RWPE2 (cell line): ENCODE measurements around the gene SPOCD1.

ENCODE experiments used
- ATAC-seq: fragments of 200-7000 bp; cut with Tn5 transposase; 3 replicates; pipeline ENCODE4 v1.9.1; 2021; ENCODE audit warnings: low read depth
- DNase-seq: peaks from one replicate; pipeline ENCODE4 v3.0.0-alpha.2; 2020; ENCODE audit warnings: low spot score
- H3K27ac ChIP-seq: fragments of 450-650 bp; 2 replicates; pipeline ENCODE4 v1.5.1; 2017; ENCODE audit warnings: mild to moderate bottlenecking; ENCODE audit not compliant: poor library complexity, severe bottlenecking
- H3K27me3 ChIP-seq: fragments of 250-450 bp; sonication (Bioruptor Pico); 2 replicates; pipeline ENCODE4 v1.5.1; 2021; ENCODE audit warnings: mild to moderate bottlenecking, moderate library complexity; ENCODE audit not compliant: insufficient read depth, poor library complexity, severe bottlenecking
- H3K36me3 ChIP-seq: fragments of 250-450 bp; sonication (Bioruptor Pico); 2 replicates; pipeline ENCODE4 v1.5.1; 2020; ENCODE audit warnings: low read depth, mild to moderate bottlenecking, moderate library complexity
- H3K4me1 ChIP-seq: fragments of 250-450 bp; sonication (Bioruptor Pico); 2 replicates; pipeline ENCODE4 v1.5.1; 2021; ENCODE audit warnings: mild to moderate bottlenecking, moderate library complexity; ENCODE audit not compliant: insufficient read depth, poor library complexity, severe bottlenecking
- H3K4me3 ChIP-seq: fragments of 250-450 bp; sonication (Bioruptor Pico); 2 replicates; pipeline ENCODE4 v1.5.1; 2021; ENCODE audit warnings: mild to moderate bottlenecking, moderate library complexity; ENCODE audit not compliant: severe bottlenecking
- H3K9me3 ChIP-seq: fragments of 250-450 bp; sonication (Bioruptor Pico); 2 replicates; pipeline ENCODE4 v1.5.1; 2021; ENCODE audit warnings: mild to moderate bottlenecking, moderate library complexity; ENCODE audit not compliant: severe bottlenecking
- TF ChIP-seq, protein P1 (sequence below): fragments of 450-650 bp; IDR thresholded peaks from one replicate; pipeline ENCODE4 v1.5.1; 2017; ENCODE audit warnings: mild to moderate bottlenecking, moderate library complexity; ENCODE audit not compliant: poor library complexity, severe bottlenecking

Gene SPOCD1

DNA sequence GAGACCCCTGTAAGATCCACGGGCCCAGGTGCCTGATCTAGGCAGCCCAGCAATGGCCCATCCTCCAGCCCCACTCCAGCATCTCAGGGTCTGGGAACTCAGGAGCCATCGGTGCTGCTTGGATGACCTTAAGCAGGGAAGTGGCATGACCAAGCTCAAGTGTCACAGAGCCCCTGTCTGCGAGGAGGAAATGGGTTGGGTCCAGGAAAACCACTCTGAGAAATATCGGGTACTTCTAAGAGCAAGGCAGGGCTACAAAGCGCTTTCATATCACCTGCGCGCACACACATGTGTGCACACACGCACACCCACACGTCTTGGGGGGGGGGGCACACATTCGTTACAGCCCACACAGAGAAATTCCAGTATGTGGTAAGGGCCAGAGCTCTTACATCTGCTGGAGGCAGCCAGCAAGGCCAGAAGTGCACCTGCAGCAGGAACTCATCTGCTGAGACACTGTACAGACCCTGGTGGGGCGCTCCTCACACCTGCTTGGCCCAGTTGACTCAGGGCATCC is 32.6 kb upstream of the SPOCD1 start:
- H3K4me3 ChIP-seq, result no peak overlapping the region
- no peaks in the 10 kb centered on the region for H3K36me3 ChIP-seq
- H3K9me3 ChIP-seq, result no peaks in the 10 kb centered on the region
- no peak overlapping the region for H3K27ac ChIP-seq
- TF ChIP-seq, protein P1, sequence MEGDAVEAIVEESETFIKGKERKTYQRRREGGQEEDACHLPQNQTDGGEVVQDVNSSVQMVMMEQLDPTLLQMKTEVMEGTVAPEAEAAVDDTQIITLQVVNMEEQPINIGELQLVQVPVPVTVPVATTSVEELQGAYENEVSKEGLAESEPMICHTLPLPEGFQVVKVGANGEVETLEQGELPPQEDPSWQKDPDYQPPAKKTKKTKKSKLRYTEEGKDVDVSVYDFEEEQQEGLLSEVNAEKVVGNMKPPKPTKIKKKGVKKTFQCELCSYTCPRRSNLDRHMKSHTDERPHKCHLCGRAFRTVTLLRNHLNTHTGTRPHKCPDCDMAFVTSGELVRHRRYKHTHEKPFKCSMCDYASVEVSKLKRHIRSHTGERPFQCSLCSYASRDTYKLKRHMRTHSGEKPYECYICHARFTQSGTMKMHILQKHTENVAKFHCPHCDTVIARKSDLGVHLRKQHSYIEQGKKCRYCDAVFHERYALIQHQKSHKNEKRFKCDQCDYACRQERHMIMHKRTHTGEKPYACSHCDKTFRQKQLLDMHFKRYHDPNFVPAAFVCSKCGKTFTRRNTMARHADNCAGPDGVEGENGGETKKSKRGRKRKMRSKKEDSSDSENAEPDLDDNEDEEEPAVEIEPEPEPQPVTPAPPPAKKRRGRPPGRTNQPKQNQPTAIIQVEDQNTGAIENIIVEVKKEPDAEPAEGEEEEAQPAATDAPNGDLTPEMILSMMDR, result no peak
- H3K4me1 ChIP-seq, result peaks cover 4% of the 10 kb centered on the region
- DNase-seq (no peak), ATAC-seq (no peak)
- H3K27me3 ChIP-seq, result no peaks in the 10 kb centered on the region

DNA sequence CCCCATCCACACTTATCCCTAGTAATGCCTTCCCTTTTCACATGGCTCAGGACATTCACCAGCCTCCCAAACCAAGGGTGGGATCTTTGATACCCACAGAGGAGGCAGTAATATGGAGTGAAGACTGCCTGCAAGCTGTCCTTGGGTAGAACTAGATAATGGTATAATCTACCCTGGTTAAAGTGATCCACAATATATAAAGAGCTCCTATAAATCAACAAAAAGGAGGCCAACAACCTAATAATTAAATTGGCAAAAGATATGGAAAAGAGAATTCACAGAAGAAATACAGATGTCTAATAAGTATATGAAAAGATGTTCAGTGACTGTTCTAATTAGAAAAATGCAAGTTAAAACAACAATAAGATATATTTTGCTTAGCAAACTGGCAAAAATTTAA is 30.7 kb upstream of the SPOCD1 start:
- no peak for ATAC-seq

DNA sequence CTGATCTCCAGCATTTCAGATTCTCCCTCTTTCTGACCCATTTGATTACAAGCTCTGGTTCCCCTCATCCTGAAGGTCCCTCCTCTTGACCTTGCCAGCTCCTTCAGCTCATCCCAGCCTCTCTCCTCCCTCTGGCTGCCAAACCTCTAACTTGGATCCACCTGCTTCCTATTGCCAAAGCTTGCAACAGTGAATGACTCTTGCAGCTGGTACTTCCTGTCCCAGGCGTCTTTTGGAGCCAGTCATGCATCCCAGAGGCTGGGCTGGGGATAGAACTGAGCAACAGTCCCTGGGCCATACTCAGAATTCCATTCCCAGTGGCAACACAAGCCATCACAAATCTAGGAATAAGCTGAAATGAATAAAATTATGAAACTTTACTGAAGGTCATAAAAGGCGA is 27.7 kb upstream of the SPOCD1 start:
- Histone ChIP-seq H3K27me3 (no peaks in the 10 kb centered on the region), H3K36me3 (no peaks in the 10 kb centered on the region), H3K9me3 (no peaks in the 10 kb centered on the region), H3K27ac (no peak overlapping the region), H3K4me3 (no peak overlapping the region), H3K4me1 (peaks cover 8% of the 10 kb centered on the region)
- no peak for DNase-seq
- TF ChIP-seq, protein P1, result no peak
- peak; percentile 94 for ATAC-seq

More for the DNA sequence above, 30.7 kb upstream of the SPOCD1 start:
- H3K4me3 ChIP-seq, result no peak overlapping the region
- no peak for DNase-seq
- H3K27me3 ChIP-seq, result no peaks in the 10 kb centered on the region
- TF ChIP-seq, protein P1, result no peak
- no peaks in the 10 kb centered on the region for H3K36me3 ChIP-seq
- no peak overlapping the region for H3K27ac ChIP-seq
- H3K4me1 ChIP-seq, result peaks cover 8% of the 10 kb centered on the region
- no peaks in the 10 kb centered on the region for H3K9me3 ChIP-seq

DNA sequence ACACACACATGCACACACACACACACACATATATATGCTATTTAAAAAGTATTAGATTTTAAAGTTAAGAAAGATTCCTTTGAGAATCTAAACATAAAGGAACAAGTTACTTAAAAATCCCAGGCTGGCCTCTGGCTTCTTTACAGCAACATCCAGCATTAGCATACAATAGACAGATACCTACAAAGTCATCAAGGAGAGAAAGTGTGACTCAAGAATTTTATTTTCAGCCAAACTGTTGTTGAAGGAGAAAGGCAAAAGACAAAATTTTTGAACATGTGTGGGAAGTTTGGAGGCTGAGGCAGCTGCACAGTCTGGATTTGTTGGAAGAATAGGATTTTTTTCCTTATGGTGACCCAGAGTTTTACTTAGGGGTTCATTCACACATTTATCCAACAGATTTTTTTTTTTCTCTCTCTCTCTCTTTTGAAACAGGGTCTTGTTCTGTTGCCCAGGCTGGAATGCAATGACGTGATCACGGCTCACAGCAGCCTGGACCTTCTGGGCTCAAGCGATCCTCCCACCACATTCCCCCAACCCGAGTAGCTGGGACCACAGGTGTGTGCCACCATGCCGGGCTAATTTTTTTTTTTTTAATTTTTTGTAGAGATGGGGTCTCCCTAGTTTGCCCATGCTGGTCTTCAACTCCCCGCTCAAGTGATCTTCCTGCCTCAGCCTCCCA is 24.0 kb upstream of the SPOCD1 start:
- TF ChIP-seq, protein P1, result no peak
- Histone ChIP-seq H3K27me3 (no peaks in the 10 kb centered on the region), H3K4me3 (no peak overlapping the region), H3K36me3 (no peaks in the 10 kb centered on the region), H3K4me1 (peaks cover 8% of the 10 kb centered on the region), H3K9me3 (no peaks in the 10 kb centered on the region), H3K27ac (no peak overlapping the region)
- DNase-seq (no peak), ATAC-seq (no peak)

DNA sequence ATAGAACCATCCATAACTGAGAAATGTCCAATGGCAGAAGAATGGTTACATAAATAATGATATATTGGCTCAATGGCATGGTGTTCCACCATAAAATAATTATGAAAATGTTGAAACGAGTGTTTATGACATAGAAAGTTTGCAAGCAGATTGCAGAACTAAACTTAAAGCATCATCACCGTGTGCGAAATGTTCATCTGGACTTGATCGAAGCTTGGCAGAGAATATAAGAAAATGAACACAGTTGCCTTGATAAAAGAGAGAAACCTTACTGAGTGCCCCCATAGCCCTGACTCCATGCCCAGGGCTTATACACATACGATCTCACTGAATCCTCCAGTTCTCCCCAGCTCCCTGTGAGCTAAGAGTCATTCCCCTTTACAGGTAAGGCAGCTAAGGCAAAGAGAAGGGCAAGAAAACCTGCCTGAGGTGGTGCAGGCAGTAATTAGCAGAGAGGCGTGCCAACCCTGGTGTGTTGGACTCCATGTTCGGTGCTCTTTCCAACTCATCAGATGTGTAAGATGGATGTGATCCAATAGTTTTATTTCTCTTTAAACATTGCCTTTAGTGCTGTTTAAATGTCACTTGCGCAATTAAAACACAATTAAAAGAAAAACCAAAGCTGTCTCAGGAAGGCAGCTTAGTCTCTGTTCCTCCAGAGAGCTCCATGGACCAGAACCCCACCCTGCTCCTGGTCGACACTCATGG is 21.8 kb upstream of the SPOCD1 start:
- no peak for ATAC-seq
- Histone ChIP-seq H3K4me3 (no peak overlapping the region), H3K9me3 (no peaks in the 10 kb centered on the region), H3K27me3 (no peaks in the 10 kb centered on the region), H3K4me1 (no peaks in the 10 kb centered on the region), H3K36me3 (no peaks in the 10 kb centered on the region), H3K27ac (no peak overlapping the region)
- TF ChIP-seq, protein P1, result no peak
- DNase-seq, result no peak
